KBM-7 (cell line): Measurements from ENCODE around the gene RDH13.
"Not testable (repeated sequence)": the region's sequence is repeated elsewhere in the genome, so short reads cannot be mapped to it uniquely, and the experiment has no call there.

Experiments
- DNase-seq: peaks from one replicate; pipeline ENCODE4 v3.0.0-alpha.2; 2015
- in situ Hi-C: fragments of 300-500 bp; cut with MboI; formaldehyde crosslinking; loops from 2 replicates; pipeline ENCODE4 v1.14.3; 2020; ENCODE audit warnings: low sequenced_read_pairs, low pct_unique_long_range_greater_than_20kb, mixed read lengths

The RDH13 gene

DNA sequence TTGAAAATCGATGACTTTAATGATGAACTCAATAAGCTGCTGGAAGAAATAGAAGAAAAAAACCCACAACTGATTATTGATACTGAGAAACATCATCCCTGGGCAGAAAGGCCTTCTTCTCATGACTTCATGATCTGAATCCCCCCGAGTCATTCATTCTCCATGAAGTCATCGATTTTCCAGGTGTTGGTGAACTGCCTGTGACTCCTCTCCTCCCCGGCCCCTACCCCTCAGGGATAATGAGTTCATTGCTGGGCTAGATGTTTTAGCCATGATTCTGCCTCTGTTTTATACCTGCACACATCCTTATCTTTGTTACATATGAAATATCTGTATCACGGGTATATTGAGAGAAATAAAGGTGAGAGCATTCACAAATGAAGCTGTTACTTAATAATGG, 62.2 kb downstream of the RDH13 start:
- in situ Hi-C loops, result no loop called here
- DNase-seq, result no peak

DNA sequence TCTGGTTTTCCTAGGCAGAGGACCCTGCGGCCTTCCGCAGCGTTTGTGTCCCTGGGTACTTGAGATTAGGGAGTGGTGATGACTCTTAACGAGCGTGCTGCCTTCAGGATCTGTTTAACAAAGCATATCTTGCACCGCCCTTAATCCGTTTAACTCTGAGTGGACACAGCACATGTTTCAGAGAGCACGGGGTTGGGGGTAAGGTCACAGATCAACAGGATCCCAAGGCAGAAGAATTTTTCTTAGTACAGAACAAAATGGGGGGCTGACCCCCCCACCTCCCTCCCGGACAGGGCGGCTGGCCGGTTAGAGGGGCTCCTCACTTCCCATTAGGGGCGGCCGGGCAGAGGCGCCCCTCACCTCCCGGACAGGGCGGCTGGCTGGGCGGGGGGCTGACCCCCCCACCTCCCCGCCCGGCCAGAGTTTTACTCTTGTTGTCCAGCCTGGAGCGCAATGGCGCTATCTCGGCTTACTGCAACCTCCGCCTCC, 64.2 kb downstream of the RDH13 start:
- in situ Hi-C loops, DNase-seq: not testable (repeated sequence)

DNA sequence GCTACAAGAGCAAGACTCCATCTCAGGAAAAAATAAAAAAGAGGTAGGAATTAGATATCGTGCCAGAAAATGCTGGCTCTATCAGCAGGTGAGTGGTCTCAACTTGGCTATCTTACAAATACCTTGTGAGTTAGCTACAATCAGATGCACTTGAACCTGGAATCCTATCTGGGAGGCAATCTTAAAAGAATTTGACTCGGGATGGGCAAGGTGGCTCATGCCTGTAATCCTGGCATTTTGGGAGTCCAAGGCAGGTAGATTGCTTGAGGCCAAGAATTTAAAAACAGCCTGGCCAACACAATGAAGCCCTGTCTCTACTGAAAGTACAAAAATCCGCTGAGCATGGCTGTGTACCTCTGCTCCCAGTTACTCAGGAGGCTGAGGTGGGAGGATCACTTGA, 67.4 kb downstream of the RDH13 start:
- in situ Hi-C loops, result no loop called here

More for the DNA sequence above, 67.4 kb downstream of the RDH13 start:
- DNase-seq, result no peak
